ENCODE measurements around the gene WIF1. TPM values are rescaled to one million over a fixed set of nuclear protein-coding genes. Genes with fewer than 3 reads are reported as not detected.

The WIF1 gene
- total RNA-seq, 4 donors from 2014 or later: 1.7 to 4.2 (median 2.3) TPM

DNA sequence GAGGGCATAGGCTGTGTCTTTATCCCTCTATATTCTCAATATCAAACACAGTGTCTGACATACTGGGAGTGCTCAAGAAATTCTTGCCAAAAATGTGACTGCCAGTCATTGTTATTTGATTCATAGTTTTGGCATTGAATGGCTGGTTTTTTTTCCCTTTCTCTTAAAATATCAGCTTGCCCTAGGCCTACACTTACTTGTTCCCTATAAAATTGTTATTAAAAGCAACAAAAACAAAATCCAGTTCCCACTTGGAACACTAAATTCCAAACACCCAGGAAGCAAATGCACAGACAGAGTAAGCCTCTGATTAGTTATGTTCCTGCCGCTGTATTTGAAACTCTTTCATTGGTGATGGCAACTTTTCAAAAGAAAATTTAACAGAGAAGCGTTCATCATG is 110.7 kb downstream of the WIF1 start:
- no peak overlapping the region for H3K4me3 ChIP-seq (ENCODE audit: low read depth, poor library complexity, severe bottlenecking)
- TF ChIP-seq, protein P1, sequence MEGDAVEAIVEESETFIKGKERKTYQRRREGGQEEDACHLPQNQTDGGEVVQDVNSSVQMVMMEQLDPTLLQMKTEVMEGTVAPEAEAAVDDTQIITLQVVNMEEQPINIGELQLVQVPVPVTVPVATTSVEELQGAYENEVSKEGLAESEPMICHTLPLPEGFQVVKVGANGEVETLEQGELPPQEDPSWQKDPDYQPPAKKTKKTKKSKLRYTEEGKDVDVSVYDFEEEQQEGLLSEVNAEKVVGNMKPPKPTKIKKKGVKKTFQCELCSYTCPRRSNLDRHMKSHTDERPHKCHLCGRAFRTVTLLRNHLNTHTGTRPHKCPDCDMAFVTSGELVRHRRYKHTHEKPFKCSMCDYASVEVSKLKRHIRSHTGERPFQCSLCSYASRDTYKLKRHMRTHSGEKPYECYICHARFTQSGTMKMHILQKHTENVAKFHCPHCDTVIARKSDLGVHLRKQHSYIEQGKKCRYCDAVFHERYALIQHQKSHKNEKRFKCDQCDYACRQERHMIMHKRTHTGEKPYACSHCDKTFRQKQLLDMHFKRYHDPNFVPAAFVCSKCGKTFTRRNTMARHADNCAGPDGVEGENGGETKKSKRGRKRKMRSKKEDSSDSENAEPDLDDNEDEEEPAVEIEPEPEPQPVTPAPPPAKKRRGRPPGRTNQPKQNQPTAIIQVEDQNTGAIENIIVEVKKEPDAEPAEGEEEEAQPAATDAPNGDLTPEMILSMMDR (IDR thresholded peaks at IDR 0.05): no peak
- no peak for TF ChIP-seq POLR2A (IDR thresholded peaks at IDR 0.05)
- WGBS, 2 donors: 24 to 29% methylated on average over 2 of the region's 2 CpGs
- no peak for DNase-seq (ENCODE audit: low spot score in 2 of 2)
- intact Hi-C loops (cut with DNase I; ENCODE audit: low total_unique reads): no loop called here

DNA sequence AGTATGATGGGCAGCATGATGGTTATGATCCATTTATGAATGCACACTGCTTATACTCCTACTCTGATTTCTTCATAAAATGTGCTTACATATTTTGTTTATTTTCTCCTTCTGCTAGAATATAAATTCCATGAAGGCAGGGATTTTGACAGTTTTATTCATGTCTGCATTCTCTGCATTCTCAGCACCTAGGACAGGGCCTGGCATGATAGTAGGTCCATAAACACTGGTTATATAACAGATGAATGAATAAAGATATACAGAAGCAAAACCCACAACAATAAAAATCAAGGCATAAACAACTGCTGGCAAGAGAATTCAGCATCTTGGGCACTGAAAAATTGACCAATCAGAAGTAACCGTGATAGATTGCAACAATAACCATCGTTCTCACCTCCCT is 115.4 kb downstream of the WIF1 start:
- intact Hi-C loops (cut with DNase I; ENCODE audit: low total_unique reads): no loop called here
- WGBS, 2 donors: 92 to 96% methylated on average over 2 of the region's 2 CpGs
- no peak overlapping the region for H3K4me3 ChIP-seq (ENCODE audit: low read depth, poor library complexity, severe bottlenecking)
- DNase-seq (ENCODE audit: low spot score in 2 of 2): no peak
- TF ChIP-seq, protein P1 (IDR thresholded peaks at IDR 0.05): no peak
- TF ChIP-seq POLR2A (IDR thresholded peaks at IDR 0.05): no peak

DNA sequence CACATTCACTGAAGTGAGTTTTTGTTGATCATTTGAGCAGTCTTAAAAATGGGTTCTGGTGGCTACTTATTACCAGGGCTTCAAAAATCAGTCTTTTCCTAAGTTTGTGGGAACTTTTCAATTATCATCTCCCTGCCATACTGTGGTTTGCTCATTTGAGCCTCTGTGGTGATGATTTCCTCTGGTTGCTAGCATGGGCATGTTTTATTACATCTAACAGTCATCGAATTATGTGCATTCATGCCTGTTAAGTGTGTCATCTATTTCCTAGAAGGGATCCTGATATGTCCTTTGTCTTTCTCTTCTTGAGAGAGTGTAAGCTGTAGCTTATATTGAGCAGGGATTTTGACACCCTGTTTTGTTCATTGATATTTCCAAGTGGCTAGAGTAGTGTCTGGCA is 116.8 kb downstream of the WIF1 start:
- no peak for DNase-seq (ENCODE audit: low spot score in 2 of 2)
- 46 to 50% methylated on average over 1 of the region's 1 CpG for WGBS, 2 donors
- H3K4me3 ChIP-seq (ENCODE audit: low read depth, poor library complexity, severe bottlenecking): no peak overlapping the region
- intact Hi-C loops (cut with DNase I; ENCODE audit: low total_unique reads): no loop called here
- TF ChIP-seq POLR2A (IDR thresholded peaks at IDR 0.05): no peak
- TF ChIP-seq, protein P1 (IDR thresholded peaks at IDR 0.05): no peak

Other genes starting within 250 kb of the WIF1 start
- 10 to 100 TPM; 45.1 to 89.8 (median 53.7) TPM for gene LEMD3, start 48.3 kb upstream of the WIF1 start, total RNA-seq
- gene MSRB3, start 157.4 kb upstream of the WIF1 start, total RNA-seq: 10 to 100 TPM in 1 of 4 donors, 1 to 10 TPM in 3; 6.1 to 16.6 (median 7.9) TPM